GM21526 (cell line): ENCODE results near the gene GALNT9.
"Not testable (repeated sequence)": the region's sequence is repeated elsewhere in the genome, so short reads cannot be mapped to it uniquely, and the experiment has no call there.

ENCODE experiments used
- ATAC-seq: cut with Tn5 transposase; IDR thresholded peaks from one replicate; pipeline ENCODE4 v1.9.1; 2021; ENCODE audit warnings: moderate library complexity; ENCODE audit not compliant: unreplicated experiment, low FRiP score

Gene GALNT9

DNA sequence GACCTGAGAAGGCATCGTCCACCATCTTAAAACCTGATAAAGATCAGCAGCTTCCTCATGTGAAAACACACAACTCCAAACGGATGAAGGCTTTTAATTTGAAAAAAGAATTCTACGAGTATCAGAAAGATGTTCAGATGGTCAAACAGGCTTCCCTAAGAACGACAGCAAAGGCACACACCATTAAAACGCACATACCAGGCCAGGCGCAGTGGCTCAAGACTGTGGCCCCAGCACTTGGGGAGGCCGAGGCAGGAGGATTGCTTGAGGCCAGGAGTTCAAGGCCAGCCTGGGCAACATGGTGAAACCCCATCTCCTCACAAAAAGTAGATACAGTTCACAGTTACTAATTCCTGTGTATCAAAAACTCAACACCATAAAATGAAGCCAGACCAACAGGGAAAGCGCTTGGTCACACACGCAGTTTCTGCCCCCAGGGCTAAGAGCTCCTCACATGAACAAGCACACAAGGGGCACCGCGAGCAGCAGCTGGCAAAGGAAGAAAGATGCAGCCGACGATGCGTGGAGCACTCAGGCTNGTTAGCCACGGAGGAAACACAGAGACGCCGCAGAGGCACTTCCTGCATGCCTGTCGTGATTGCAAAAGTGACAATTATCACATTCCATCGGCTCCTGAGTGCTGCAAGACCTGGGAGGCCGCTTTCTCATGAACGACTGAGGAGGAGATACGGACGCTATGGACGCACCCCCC is 107.1 kb downstream of the GALNT9 start:
- ATAC-seq: no peak

DNA sequence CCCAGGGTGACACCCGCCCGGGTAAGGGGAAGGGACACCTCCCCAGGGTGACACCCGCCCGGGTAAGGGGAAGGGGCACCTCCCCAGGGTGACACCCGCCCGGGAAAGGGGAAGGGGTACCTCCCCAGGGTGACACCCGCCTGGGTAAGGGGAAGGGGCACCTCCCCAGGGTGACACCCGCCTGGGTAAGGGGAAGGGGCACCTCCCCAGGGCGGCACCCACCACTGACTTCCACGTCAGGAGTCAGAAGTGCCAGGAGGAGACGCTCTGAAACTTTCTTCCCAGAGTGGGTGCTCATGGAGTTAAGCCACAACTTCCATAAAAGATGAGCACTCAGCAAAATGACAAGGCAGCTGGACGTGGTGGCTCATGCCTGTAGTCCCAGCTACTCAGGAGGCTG is 109.6 kb downstream of the GALNT9 start:
- not testable (repeated sequence) for ATAC-seq

DNA sequence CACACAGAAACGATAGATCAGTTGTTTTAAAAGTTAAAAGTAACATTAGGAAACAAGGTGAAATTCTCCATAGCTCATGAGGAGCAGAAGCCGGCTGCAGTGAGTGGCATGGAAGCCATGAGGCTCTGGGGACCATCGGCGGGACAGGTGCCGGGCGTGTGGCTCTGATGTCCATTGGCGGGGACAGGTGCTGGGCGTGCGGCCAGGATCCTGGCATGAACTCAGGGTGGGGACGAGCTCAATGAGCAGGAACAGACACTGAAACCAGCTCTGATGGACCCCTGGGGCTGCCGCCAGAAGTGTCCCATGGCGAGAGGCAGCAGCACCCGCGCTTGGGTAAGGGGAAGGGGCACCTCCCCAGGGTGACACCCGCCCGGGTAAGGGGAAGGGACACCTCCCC is 110.1 kb downstream of the GALNT9 start:
- ATAC-seq: no peak

DNA sequence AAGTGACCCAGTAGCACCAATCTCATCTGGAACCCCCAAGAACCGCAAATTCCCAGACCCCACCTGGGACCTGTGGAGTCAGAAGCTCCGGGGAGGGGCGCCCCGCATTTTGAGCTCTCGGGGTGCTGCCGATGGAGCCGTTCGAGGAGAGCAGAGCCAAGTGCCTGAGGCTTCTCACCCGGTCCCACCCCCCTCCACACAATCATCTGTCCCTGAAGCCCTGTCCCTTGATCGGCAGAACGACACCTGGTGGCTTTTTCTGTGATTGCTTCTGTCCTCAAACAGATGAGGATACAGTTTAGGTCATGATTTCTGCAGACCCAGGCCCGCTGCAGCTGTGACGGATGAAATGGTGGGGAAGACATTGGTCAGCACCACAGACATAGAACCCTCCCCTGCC is 110.5 kb downstream of the GALNT9 start:
- no peak for ATAC-seq

DNA sequence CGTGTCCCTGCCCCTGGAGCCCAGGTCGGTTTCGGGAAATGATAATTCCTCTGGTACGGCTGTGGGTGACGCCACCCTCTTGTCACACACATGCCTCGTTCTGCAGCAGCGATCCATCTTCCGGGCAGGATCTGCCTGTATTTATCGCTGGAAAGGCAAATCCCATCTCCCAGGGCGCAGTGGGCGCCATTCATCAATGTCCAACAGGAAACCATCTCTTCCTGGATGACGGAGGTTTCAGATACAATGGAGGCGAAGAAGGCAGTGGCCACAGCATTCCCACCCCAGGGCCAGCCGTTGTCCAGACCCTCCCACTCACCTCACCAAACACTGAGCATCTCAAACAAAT is 110.9 kb downstream of the GALNT9 start:
- no peak for ATAC-seq

DNA sequence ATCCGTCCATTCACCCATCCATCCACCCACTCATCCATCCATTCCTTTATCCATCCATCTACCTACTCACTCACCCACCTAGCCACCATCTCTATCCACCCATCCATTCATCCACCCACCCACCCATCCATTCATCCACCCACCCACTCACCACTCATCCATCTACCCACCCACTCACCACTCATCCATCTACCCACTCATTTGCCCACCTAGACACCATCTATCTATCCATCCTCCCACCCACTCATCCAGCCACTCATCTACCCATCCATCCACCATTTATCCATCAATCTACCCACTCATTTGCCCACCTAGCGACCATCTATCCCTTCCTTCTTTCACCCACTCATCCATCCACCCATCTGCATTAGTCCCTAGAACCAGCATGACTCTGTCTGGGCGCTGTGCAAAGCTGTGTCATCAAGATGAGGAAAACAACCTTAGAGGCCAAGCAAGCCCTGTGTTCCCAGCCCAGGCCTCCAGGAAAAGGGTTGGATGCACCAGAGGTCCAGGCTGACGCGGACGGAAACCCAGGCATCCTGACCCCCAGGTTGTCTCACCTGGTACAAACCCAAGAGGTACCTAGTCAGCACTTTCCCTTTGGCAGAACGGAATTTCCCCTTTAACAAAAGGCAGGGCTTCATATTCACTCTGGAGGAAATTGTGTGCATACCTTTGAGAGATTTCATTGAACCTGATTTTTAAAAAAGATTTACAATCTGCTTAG is 111.4 kb downstream of the GALNT9 start:
- ATAC-seq: no peak

DNA sequence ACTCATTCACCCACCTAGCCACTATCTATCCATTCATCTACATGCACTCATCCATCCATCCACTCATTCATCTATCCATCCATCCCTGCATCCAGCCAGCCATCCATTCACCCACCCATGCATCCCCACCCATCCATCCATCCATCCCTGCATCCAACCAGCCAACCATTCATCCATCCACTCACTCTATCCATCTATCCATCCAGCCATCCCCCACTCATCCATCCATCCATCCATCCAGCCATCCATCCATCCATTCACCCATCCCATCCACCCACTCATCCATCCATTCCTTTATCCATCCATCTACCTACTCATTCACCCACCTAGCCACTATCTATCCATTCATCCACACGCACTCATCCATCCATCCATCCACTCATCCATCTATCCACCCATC is 112.0 kb downstream of the GALNT9 start:
- no peak for ATAC-seq

DNA sequence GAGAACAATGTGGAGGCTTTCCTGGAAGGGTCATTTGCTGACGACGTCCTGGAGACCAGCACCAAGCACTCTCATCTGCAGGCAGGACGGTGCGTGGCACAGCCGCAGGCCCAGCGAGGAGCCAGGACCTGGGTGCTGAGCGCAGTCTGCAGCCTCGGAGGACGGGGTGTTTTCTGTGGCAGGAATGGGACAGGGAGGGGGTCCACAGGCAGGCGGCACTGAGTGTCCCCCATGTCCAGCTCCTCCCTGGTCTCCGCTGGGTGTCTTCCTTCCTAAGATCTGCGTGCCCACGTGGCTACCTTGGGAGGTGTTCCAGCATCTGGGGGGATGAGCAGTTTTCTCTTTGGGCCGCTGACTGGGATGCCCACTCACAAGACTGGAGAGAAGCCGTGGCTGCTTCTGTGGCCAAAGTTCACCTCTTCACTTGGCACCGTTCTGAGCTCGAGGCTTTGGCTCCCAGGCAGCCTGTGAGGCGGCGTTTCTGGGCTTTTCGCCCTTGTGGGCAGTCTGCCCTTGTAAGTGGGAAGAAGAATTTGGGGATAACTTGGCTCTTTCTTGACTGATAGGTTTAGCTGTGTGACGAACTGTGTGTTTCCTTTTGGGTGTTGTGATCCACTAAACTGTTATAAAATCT is 112.9 kb downstream of the GALNT9 start:
- no peak for ATAC-seq

DNA sequence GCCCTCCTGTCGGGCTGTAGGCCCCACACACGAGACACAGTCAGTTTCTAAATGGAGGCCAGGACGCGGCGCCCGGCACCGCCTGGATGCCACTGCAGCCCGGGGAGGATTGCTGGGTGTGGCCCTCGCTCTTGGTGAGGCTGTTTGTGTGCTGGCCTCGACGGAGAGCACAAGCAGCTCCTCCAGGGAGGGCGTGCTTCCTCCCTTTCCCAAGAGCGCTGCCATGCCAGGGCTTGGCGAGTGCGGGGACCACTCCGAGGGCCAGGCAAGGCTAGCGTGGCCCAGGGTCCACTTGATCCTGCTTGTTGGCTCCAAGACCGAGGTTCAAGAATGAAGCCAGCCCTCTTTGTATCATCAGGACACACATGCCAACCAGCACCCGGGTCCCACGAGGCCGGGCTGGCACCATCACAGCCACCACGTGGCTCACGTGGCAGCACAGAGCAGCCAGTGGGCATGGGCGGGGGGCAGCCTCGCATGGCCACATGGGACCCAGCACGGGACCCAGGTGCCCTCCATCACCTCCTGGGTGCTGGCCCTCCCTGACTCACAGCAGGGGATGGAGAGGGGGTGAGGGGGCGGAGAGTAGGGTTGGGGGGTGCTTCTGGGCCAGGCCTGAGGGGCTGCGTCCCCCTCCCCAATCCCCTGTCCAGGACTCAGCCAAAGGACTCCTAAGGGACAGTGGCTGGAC is 113.9 kb downstream of the GALNT9 start:
- ATAC-seq: no peak

DNA sequence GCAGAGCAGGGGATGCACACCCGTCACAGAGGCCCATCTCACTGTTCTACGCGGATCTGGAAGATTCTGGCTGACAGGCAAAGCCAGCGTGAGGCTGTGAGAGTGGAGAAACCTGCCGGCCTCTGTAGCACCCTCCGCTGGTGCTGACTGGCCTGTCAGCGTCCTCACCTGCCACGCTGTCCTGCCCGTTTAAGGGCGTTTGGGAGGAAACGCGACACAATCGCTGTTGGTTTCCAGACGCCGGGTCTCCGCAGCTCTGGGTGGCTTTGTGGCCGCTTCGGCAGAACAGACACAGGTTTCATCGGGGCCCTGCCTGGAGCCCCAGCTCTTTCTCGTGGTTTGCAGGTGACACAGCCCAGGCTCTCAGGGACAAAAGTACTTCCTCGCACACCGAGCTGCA is 114.5 kb downstream of the GALNT9 start:
- no peak for ATAC-seq

DNA sequence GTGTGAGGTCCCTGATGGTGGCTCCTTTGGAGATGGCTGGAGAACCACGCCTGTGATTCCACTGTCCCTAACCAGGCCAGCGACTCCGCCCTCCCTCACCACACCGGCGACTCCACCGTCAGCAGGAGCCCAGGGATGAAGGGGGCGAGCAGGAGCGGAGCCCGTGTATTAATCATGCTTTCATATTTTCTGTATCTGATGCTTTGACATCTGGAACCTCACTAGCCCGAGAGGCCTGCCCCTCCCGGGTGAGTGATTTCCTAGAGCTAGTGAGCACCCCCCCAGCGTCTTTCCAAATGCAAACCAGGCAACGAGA is 115.3 kb downstream of the GALNT9 start:
- no peak for ATAC-seq

DNA sequence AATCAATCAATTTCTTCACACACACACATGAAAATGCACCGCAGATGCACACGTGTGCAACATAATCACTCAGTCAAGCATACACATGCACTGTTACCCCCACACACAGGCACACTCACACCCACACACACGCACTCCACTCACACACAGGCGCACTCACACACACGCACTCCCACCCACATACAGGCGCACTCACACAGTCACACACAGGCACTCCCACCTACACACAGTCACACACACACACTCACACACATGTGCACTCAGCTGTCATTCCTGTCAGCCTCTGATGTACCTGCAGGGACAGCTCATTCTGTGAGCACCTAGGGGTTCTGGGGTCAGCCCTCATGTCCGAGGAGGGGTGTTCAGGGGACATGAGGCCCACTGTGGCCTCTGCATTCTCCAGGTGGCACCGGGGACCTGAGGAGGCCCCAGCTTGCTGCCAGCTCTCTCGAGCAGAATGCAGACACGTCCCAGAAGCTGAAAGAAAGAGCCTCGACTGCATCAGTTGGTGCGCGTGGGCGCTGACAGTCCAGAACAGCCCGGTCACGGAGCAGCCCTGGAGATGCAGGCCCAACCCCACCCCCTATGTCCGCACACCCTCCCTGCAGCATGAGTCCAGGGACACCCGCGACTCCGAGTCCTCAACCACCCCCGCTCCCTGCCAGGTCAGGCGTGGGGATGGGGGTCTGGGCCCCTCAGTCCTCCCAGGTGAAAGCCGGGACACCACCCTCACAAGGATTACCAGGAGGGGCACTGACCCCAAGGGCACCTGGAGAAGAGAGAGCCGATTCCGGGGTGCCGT is 115.8 kb downstream of the GALNT9 start:
- ATAC-seq: no peak

DNA sequence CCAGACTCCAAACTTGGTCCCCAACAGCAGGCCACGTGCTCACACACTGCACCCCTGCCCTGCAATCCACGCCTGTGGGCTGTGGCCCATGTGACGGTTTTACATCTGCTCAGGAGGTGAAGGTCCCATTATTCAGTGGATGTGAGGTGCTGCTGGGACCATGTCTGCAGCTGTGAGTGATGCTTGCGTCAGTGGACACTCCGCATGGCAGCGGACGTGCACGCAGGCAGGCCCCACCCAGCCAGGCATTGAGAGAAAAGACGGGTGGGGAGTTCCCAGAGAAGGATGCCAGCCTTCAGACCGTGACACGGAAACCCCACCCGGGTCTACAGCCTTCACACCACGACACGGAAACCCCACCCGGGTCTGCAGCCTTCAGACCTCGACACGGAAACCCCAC is 117.6 kb downstream of the GALNT9 start:
- no peak for ATAC-seq

DNA sequence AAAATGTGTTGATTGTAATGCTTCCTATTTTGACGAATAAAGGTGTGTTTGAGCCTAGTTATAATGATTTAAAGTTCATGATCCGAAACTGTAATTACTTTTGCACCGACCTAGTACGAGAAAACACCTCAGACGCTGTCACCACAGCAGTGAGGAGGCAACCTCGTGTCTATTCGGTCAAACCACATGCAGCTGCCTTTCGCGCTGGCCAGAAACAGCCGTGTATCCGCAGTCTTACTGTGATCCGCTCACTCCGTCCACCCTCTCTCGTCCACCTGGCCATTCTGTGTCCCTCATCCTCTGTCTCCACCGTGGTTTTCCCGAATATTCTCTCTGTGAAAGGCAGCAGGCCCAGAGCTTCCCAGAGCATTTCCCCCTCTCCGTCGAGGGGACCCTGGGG is 118.1 kb downstream of the GALNT9 start:
- no peak for ATAC-seq

DNA sequence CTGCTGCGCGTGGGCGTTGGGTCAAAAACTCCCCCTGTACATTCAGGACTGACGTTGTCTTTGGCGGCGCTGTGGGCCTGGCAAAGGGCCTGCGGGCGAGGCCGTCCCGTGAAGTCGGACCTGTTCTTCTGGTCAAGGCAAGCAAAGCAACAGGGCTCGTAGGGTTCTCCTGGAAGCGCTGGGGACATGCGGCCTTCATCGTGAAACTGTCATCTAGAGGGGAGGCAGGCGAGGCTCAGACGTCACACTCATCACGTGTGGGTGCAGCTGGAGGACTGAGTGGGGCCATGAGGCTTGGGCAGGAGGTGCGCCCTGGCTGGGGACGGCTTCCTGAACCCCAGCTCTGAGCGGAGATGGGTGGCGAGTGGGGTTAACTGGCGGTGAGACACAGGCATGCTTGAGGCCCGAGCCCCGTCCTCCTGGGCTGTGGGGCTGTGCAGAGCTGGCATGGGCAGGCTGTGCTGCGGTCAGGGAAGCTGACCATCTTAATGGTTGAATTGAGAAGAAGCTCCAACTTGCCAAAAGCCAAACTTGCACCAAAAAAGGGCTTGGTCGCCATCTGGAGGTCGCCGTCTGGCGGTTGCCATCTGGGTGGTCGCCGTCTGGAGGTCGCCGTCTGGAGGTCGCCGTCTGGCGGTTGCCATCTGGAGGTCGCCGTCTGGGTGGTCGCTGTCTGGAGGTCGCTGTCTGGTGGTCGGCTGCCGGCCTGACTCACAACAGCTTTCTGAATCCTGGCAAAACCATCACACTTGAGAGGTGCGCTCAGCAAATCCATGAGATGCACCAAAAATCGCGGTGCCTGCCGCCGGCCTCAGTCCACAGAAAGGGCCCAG is 119.0 kb downstream of the GALNT9 start:
- ATAC-seq: no peak

DNA sequence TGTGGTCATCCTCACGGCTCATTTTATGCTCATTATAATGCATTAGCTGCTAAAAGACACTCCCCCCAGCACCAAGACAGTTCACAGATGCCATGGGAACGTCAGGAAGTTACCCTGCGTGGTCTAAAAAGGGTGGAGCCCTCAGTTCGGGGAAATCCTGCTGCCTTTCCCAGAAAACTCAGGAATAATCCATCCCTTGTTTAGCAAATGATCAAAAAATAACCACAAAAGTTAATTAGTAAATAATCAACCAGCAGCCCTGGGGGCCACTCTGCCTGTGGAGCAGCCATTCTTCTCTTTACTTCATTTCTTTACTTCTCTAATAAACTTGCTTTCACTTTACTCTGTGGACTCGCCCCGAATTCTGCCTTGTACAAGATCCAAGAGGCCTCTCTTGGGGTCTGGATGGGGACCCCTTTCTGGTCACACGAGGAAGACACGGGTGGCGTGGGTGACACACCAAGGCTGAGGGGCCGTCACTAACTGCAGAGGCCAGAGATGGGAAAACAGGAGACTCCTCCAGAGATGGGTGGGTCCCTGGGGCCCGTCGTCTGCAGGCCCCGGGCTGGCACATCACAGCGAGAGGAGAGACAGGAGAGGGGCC is 119.7 kb downstream of the GALNT9 start:
- no peak for ATAC-seq

DNA sequence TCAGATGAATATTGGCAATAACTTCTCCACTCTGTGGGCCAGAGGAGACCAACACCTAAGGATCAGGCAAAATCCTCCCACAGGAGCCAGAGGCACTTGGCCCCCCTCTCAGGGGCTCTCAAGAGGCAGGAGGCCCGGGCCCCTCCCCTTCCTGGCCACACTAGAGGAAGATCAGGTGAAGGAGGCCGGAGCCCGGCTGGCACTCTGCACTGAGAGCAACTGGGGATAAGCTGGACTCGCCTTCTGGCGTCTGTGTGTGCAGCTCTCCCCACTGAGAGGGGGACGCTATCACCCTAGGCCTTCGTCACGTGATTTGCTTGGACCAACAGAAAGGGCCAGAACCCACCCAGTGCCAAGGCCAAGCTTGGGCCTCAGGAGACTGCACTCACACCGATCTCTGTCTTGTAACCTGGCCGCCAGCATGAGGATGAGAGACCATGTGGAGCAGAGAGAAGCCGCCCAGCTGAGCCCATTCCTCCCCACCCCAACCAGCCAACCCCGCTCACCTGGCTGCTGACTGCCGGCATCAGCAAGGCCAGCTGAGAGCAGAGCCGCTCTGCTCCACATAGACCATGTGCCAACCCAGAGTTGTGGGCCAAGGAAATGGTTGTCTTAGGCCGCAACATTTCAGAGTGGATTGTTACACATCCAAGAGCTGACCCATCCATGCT is 121.1 kb downstream of the GALNT9 start:
- ATAC-seq: no peak

DNA sequence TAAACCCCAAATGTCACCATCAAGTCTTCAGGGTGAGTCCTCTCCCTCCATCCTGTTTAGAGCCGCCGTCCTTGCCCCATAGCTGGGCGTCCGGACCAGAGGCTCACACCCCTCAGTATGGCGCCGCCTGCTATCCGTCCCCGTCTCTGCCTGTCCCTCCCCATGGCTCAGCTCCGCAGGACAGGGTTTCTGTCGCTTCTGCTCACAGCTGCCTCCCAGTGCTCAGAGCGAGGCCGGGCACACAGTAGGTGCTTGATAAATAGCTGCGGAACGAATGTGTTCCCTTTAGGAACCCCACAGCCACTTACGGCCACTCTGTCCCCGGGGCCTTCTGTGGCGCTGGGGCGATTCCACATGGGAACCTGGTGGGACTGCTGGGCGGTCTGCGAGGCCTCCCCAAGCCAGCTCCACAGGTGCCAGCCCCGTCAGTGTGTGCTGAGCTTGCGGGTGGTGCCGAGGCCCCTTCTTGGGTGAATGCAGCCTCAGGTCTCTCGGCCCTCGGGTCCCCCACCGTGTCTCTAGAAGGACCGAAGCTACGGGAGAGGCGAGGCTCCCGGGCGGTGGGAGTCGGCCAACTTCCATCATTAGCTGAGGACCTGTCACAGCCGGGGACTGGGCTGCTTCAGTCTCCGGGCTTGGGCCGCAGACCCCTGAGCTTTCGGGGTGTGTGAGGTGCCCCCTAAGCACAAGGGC is 122.2 kb downstream of the GALNT9 start:
- no peak for ATAC-seq
